Measurements from ENCODE around the gene DENND6B. TPM values are rescaled to one million over a fixed set of nuclear protein-coding genes. Genes with fewer than 3 reads are reported as not detected.
A peak's percentile ranks its signal among the peaks of the same experiment; 100 is the strongest.

The DENND6B gene
- total and polyA plus RNA-seq, 2 of the 13 experiments (the other 11 are each of a cell fraction or from before 2014, with no cell fraction given) = 0.95 to 3.8 TPM

DNA sequence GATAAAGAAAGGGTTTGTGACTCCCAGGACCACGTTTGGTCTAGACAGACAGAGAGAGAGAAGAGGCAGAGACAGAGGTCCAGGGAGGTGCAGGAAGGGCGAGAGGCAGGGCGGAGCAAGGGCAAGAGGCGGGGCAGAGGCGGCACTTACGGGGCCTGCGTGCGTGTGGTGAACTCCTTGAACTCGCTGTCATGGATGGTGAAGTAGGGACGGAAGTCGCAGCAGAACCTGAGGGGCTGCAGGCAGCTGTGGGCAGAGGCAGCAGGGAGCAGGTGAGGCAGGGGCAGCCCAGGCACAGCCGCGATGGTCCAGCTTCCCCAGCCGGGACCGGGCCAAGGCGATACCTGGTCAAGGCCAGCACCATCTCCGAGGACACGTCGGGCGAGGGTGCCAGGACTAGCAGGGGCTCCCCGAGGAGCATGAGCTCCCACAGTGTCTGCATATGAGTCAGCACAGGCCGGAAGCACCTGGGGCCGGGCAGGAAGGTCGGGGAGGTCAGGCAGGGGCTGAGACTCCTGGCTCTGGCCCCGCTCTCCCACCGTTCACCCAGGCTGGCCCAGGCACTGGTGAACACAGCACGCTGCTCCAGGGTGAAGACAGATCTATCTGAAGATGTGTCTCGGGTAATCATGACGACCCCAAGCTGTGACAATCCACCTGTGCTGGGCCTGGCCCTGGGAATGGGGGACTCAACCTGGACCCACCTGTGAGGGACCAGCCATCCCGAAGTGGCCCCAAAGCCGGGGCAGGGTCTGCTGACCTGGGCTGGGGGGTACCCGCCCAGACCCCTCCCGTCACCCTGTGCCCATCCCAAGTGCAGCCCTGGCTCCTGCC is 12.1 kb downstream of the DENND6B start (continued):
- TF ChIP-seq, protein P1, sequence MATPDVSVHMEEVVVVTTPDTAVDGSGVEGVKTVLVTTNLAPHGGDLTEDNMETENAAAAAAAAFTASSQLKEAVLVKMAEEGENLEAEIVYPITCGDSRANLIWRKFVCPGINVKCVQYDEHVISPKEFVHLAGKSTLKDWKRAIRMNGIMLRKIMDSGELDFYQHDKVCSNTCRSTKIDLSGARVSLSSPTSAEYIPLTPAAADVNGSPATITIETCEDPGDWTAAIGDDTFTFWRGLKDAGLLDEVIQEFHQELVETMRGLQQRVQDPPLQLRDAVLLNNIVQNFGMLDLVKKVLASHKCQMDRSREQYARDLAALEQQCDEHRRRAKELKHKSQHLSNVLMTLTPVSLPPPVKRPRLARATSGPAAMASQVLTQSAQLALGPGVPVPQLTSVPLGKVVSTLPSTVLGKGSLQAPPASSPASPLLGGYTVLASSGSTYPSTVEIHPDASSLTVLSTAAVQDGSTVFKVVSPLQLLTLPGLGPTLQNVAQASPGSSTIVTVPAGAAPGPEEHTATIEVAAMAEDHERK (CRISPR knock-in tag; IDR thresholded peaks at IDR 0.05; ENCODE audit: low read depth) = no peak
- TF ChIP-seq POLR2G (IDR thresholded peaks at IDR 0.05; ENCODE audit: low read depth, low read length) = no peak
- no peak for TF ChIP-seq ZSCAN12 (CRISPR knock-in tag; IDR thresholded peaks at IDR 0.05)
- no peak for TF ChIP-seq SIN3B (IDR thresholded peaks at IDR 0.05; ENCODE audit: low read length)
- no peak for TF ChIP-seq ZNF101 (CRISPR knock-in tag; IDR thresholded peaks at IDR 0.05; ENCODE audit: borderline replicate concordance, low read depth)
- TF ChIP-seq YY1 (IDR thresholded peaks at IDR 0.05; ENCODE audit: insufficient read depth, insufficient replicate concordance, low read depth, low read length) = no peak
- TF ChIP-seq ZFP62 (CRISPR knock-in tag; IDR thresholded peaks at IDR 0.05) = no peak
- TF ChIP-seq MXD4 (CRISPR knock-in tag; IDR thresholded peaks at IDR 0.05) = no peak
- peak; percentile 46; the same call in 1 of the 2 replicates for TF ChIP-seq TBX2 (CRISPR knock-in tag; IDR thresholded peaks at IDR 0.05; ENCODE audit: borderline replicate concordance)
- no peak for TF ChIP-seq ELF4 (CRISPR knock-in tag; IDR thresholded peaks at IDR 0.05; ENCODE audit: borderline replicate concordance)
- no peak for TF ChIP-seq MAF1 (CRISPR knock-in tag; IDR thresholded peaks at IDR 0.05; ENCODE audit: borderline replicate concordance)
- TF ChIP-seq, protein P2, sequence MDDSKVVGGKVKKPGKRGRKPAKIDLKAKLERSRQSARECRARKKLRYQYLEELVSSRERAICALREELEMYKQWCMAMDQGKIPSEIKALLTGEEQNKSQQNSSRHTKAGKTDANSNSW (CRISPR knock-in tag; IDR thresholded peaks at IDR 0.05; ENCODE audit: borderline replicate concordance) = no peak
- TF ChIP-seq HMGA1 (CRISPR knock-in tag; conservative IDR thresholded peaks at IDR 0.05) = no peak
- TF ChIP-seq ZSCAN22 (CRISPR knock-in tag; IDR thresholded peaks at IDR 0.05) = no peak
- TF ChIP-seq, protein P3, sequence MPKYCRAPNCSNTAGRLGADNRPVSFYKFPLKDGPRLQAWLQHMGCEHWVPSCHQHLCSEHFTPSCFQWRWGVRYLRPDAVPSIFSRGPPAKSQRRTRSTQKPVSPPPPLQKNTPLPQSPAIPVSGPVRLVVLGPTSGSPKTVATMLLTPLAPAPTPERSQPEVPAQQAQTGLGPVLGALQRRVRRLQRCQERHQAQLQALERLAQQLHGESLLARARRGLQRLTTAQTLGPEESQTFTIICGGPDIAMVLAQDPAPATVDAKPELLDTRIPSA (CRISPR knock-in tag; IDR thresholded peaks at IDR 0.05; ENCODE audit: borderline replicate concordance) = no peak
- no peak for TF ChIP-seq CBX2 (IDR thresholded peaks at IDR 0.05; ENCODE audit: low read depth, low read length)
- TF ChIP-seq CBX2 (CRISPR knock-in tag; IDR thresholded peaks at IDR 0.05; ENCODE audit: low read depth) = no peak
- no peak for TF ChIP-seq ZNF367 (CRISPR knock-in tag; IDR thresholded peaks at IDR 0.05; ENCODE audit: borderline replicate concordance)
- TF ChIP-seq ATF7 (IDR thresholded peaks at IDR 0.05) = no peak
- TF ChIP-seq ATF7 (CRISPR knock-in tag; IDR thresholded peaks at IDR 0.05) = no peak
- TF ChIP-seq ZFP1 (CRISPR knock-in tag; IDR thresholded peaks at IDR 0.05) = no peak
- TF ChIP-seq ZNF138 (CRISPR knock-in tag; IDR thresholded peaks at IDR 0.05; ENCODE audit: low read depth) = no peak
- TF ChIP-seq PCBP2 (optimal IDR thresholded peaks at IDR 0.05; ENCODE audit: low read depth, low read length, poor library complexity, severe bottlenecking) = no peak
- TF ChIP-seq, protein P4, sequence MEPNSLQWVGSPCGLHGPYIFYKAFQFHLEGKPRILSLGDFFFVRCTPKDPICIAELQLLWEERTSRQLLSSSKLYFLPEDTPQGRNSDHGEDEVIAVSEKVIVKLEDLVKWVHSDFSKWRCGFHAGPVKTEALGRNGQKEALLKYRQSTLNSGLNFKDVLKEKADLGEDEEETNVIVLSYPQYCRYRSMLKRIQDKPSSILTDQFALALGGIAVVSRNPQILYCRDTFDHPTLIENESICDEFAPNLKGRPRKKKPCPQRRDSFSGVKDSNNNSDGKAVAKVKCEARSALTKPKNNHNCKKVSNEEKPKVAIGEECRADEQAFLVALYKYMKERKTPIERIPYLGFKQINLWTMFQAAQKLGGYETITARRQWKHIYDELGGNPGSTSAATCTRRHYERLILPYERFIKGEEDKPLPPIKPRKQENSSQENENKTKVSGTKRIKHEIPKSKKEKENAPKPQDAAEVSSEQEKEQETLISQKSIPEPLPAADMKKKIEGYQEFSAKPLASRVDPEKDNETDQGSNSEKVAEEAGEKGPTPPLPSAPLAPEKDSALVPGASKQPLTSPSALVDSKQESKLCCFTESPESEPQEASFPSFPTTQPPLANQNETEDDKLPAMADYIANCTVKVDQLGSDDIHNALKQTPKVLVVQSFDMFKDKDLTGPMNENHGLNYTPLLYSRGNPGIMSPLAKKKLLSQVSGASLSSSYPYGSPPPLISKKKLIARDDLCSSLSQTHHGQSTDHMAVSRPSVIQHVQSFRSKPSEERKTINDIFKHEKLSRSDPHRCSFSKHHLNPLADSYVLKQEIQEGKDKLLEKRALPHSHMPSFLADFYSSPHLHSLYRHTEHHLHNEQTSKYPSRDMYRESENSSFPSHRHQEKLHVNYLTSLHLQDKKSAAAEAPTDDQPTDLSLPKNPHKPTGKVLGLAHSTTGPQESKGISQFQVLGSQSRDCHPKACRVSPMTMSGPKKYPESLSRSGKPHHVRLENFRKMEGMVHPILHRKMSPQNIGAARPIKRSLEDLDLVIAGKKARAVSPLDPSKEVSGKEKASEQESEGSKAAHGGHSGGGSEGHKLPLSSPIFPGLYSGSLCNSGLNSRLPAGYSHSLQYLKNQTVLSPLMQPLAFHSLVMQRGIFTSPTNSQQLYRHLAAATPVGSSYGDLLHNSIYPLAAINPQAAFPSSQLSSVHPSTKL (CRISPR knock-in tag; IDR thresholded peaks at IDR 0.05) = 0 out of 2 replicates have a peak, but pooled peaks have one; percentile 18
- no peak for TF ChIP-seq BRD4 (CRISPR knock-in tag; IDR thresholded peaks at IDR 0.05)

Data from HepG2 (cell line).